B cell (primary cell): ENCODE measurements around the gene RPL39L. TPM values are rescaled to one million over a fixed set of nuclear protein-coding genes. Genes with fewer than 3 reads are reported as not detected.
A peak's percentile ranks its signal among the peaks of the same experiment; 100 is the strongest.

ENCODE experiments used
- ATAC-seq: fragments of 200-7000 bp; cut with Tn5 transposase; one replicate; pipeline ENCODE4 v1.10.0; 2021; ENCODE audit warnings: low read depth, mild to moderate bottlenecking, moderate number of reproducible peaks, moderate library complexity
- CTCF ChIA-PET: fragments of 350-600 bp; sonication (Branson Sonifier 250); formaldehyde crosslinking; loops from one replicate; lab custom pipeline; 2021; ENCODE audit warnings: antibody characterized with exemption, inconsistent platforms; lab: Charles Lee
- POLR2A ChIA-PET: fragments of 350-600 bp; sonication (Branson Sonifier 250); formaldehyde crosslinking; loops from one replicate; lab custom pipeline; 2021; ENCODE audit warnings: antibody characterized with exemption; lab: Charles Lee
- DNase-seq: peaks from one replicate; pipeline ENCODE4 v3.0.0; 2013
- H2AFZ ChIP-seq: 2 replicates; pipeline ENCODE4 v1.6.1; 2012; ENCODE audit warnings: mild to moderate bottlenecking, low read depth, low read length; ENCODE audit not compliant: insufficient read depth, poor library complexity, severe bottlenecking
- H3K27ac ChIP-seq, 2 donors: 1 replicate in 1 of 2; 2 replicates in 1 of 2; pipeline ENCODE4 v1.5.1; 2012 to 2013; ENCODE audit warnings: low read length in 2 of 2, mild to moderate bottlenecking in 2 of 2, moderate library complexity in 1 of 2
- H3K27me3 ChIP-seq, 4 experiments: fragments of 200-600 bp in 1 of 4; sonication (generic) in 1 of 4; replicated peaks in 1 of 4; 1 replicate in 2 of 4; 2 replicates in 2 of 4; pipeline versions ENCODE4 v1.6.1 to v1.7.0; 2013 to 2016; ENCODE audit warnings: low read length in 3 of 4, mild to moderate bottlenecking in 2 of 4, mixed read lengths in 1 of 4, moderate library complexity in 1 of 4; ENCODE audit not compliant: insufficient read depth in 4 of 4, control insufficient read depth in 3 of 4; ENCODE audit errors: control extremely low read depth in 1 of 4
- H3K36me3 ChIP-seq, 2 experiments: replicated peaks in 1 of 2; 1 replicate in 1 of 2; 2 replicates in 1 of 2; pipeline versions ENCODE4 v1.6.1 to v1.7.1; 2013; ENCODE audit warnings: low read length in 1 of 2; ENCODE audit not compliant: insufficient read depth in 2 of 2, control insufficient read depth in 1 of 2; ENCODE audit errors: control extremely low read depth in 1 of 2, extremely low read depth in 1 of 2
- H3K4me1 ChIP-seq, 2 donors: fragments of 200-600 bp in 1 of 2; sonication (generic) in 1 of 2; 1 replicate in 1 of 2; 2 replicates in 1 of 2; pipeline versions ENCODE4 v1.5.1 to v1.6.1; 2013 to 2017; ENCODE audit warnings: low read length in 2 of 2; ENCODE audit not compliant: control insufficient read depth in 2 of 2, insufficient read depth in 2 of 2
- H3K4me2 ChIP-seq: replicated peaks from 2 replicates; pipeline ENCODE3; 2012; ENCODE audit warnings: mild to moderate bottlenecking, low read depth, low read length; ENCODE audit not compliant: poor library complexity, severe bottlenecking
- H3K4me3 ChIP-seq, 5 experiments: fragments of 200-600 bp in 1 of 5; sonication (generic) in 1 of 5; 1 replicate in 3 of 5; 2 replicates in 2 of 5; pipeline versions ENCODE4 v1.5.1 to v1.7.0; 2011 to 2016; ENCODE audit warnings: low read length in 4 of 5, mild to moderate bottlenecking in 4 of 5, low read depth in 2 of 5, control low read depth in 1 of 5, moderate library complexity in 1 of 5; ENCODE audit not compliant: insufficient read depth in 1 of 5; ENCODE audit errors: control extremely low read depth in 1 of 5, extremely low read depth in 1 of 5
- H3K79me2 ChIP-seq: fragments of 200-600 bp; sonication (generic); one replicate; pipeline ENCODE4 v1.6.0; 2016; ENCODE audit warnings: low read length; ENCODE audit not compliant: control insufficient read depth, insufficient read depth
- H3K9ac ChIP-seq: fragments of 200-600 bp; sonication (generic); 2 replicates; pipeline ENCODE4 v1.6.1; 2017; ENCODE audit warnings: mild to moderate bottlenecking, low read length, moderate library complexity
- H3K9me3 ChIP-seq, 3 donors: one replicate each; pipeline versions ENCODE4 v1.6.1 to v1.7.1; 2013; ENCODE audit warnings: low read length in 2 of 3; ENCODE audit not compliant: control insufficient read depth in 2 of 3, insufficient read depth in 1 of 3; ENCODE audit errors: control extremely low read depth in 1 of 3
- H4K20me1 ChIP-seq: 2 replicates; pipeline ENCODE4 v1.6.0; 2012; ENCODE audit warnings: mild to moderate bottlenecking, low read length; ENCODE audit not compliant: insufficient read depth, control insufficient read depth, poor library complexity, severe bottlenecking
- H3K27ac Mint-ChIP-seq: one replicate; pipeline ENCODE4 v1.8.0; 2021; ENCODE audit warnings: mixed read lengths
- H3K27me3 Mint-ChIP-seq: one replicate; pipeline ENCODE4 v1.8.0; 2021; ENCODE audit warnings: mixed read lengths
- H3K4me1 Mint-ChIP-seq: one replicate; pipeline ENCODE4 v1.8.0; 2021; ENCODE audit warnings: mixed read lengths
- H3K4me3 Mint-ChIP-seq: one replicate; pipeline ENCODE4 v1.8.0; 2021; ENCODE audit warnings: mixed read lengths
- H3K9me3 Mint-ChIP-seq: one replicate; pipeline ENCODE4 v1.8.0; 2022; ENCODE audit warnings: mixed read lengths; ENCODE audit not compliant: insufficient read depth
- CTCF ChIP-seq: fragments of 200-600 bp; IDR thresholded peaks from one replicate; pipeline ENCODE4 v1.8.0; 2022; ENCODE audit warnings: antibody characterized with exemption, mild to moderate bottlenecking
- WGBS: methylation state at CpG from one replicate; pipeline ENCODE4 v1.1.5; 2013; ENCODE audit warnings: missing lambda C conversion rate; ENCODE audit not compliant: insufficient coverage; 5-methylcytosine and 5-hydroxymethylcytosine counted together
- intact Hi-C: fragments of 100-400 bp; cut with micrococcal nuclease; formaldehyde crosslinking; loops from one replicate; pipeline ENCODE4 v1.10.0; 2022
- polyA plus RNA-seq: library from polyadenylated mRNA; depleted of rRNA; stranded (reverse); fragments of >200 nt; gene quantifications from 2 replicates; pipeline ENCODE4 v1.2.3, GENCODE V29; 2012
- total RNA-seq, 2 donors: library from RNA; stranded (reverse); fragments of 120-200 nt in 1 of 2; gene quantifications; 1 replicate in 1 of 2; 2 replicates in 1 of 2; pipeline versions ENCODE4 v1.2.3 to v1.2.4, GENCODE V29; 2013 to 2022

The RPL39L gene
- total and polyA plus RNA-seq, 2 donors (not counting 1 experiment from before 2014, with no cell fraction given) = 3.1 to 4.5 TPM

DNA sequence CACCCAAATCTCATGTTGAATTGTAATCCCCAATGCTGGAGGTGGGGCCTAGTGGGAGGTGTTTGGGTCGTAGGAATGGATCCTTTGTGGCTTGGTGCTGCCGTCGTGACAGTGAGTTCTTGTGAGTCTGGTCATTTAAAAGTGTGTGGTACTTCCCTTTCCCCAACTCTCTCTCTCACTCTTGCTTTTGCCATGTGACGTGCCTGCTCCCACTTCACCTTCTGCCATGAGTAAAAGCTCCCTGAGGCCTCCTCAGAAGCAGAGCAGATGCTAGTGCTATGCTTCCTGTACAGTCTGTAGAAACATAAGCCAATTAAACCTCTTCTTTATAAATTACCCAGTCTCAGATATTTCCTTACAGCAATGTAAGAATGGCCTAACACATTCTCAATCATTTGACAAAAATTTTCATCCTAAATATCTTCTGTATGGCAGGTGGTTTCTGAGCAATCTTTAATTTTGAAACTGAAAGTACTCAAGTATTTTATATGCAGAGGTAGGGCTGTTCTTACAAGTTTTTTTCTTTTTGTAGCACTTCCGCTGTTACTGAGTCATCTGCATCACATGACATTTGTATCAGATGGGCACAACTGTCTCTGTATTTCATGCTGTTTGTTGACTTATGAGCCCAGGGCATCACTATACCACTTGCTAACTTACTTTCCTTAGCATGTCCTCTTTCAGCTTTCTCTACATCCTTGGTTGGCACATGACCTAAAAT is 8.8 kb downstream of the RPL39L start:
- ATAC-seq = peak; percentile 92
- no peak for TF ChIP-seq CTCF
- peak overlapping the region; percentile 67 for H2AFZ ChIP-seq
- Mint-ChIP-seq H3K4me1 (peaks cover 46% of the 10 kb centered on the region), H3K27me3 (no peaks in the 10 kb centered on the region), H3K27ac (peak overlapping the region; percentile 88), H3K4me3 (peak overlapping the region; percentile 70), H3K9me3 (peaks cover 17% of the 10 kb centered on the region)
- H3K36me3 ChIP-seq = peaks cover 0 to 1% of the 10 kb centered on the region in 2 experiments
- peaks cover 8 to 9% (median 8%) of the 10 kb centered on the region in 3 donors for H3K9me3 ChIP-seq
- no peaks in the 10 kb centered on the region for H4K20me1 ChIP-seq
- peak overlapping the region; percentile 84 to 90 for H3K27ac ChIP-seq
- H3K4me2 ChIP-seq = peak overlapping the region; percentile 54
- peak; percentile 84 for DNase-seq
- 11% methylated on average over 1 of the region's 5 CpGs for WGBS
- H3K4me3 ChIP-seq = peak overlapping the region in 1 of 5 experiments; percentile 28
- peaks cover 12% of the 10 kb centered on the region for H3K79me2 ChIP-seq
- intact Hi-C loops = loop anchor here (1.0 to 10.0 kb wide), 3 partner anchors 9 to 876 kb away; partner anchors contain the start of gene RPL39L
- ChIA-PET CTCF (interaction anchor here (1.3 to 2.9 kb wide), 4 partner anchors 9 to 20 kb away, joined by 8 to 30 read pairs (median 12); partner anchors contain the start of gene RPL39L), POLR2A (no interaction called here)
- H3K27me3 ChIP-seq = no peaks in the 10 kb centered on the region
- peak overlapping the region; percentile 35 for H3K9ac ChIP-seq
- peaks cover 31 to 35% of the 10 kb centered on the region in 2 donors for H3K4me1 ChIP-seq
